Measurements from ENCODE around the gene NEK7. TPM values are rescaled to one million over a fixed set of nuclear protein-coding genes. Genes with fewer than 3 reads are reported as not detected.
"Not testable (repeated sequence)": the region's sequence is repeated elsewhere in the genome, so short reads cannot be mapped to it uniquely, and the experiment has no call there.

Gene NEK7
- total RNA-seq, 1 donor from 2014 or later: 57.4 TPM

DNA sequence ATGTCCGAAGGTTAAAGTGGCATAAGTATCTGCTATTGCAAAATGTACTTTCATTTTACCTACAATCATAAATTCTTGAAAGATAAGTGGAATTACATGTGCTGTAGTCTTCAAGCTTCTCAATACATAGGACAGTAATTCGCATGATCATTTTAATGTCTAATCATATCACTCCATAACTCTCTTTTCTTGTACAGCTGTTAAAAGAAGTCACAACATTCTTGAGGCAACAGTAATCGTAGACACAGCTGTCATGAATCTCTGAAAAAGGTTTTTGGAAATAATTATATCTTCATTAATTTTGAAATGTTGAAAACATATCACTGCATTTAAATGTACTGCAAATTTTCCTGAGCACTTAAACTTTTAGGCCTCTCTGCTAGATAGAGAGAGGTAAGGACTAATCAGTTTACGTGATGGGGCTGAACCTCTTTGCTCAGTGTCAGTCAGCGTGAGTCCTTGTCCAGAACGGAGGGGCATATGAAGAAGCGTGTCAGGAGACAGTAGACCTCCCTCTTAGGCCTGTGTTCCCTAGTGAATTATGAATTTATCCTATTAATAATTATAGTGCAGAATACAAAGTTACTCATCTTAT lies 133.4 kb downstream of the NEK7 start:
- DNase-seq (ENCODE audit: low read depth in 2 of 2): no peak

GRCh38 chr1:198291036-198291435 lies 134.2 kb downstream of the NEK7 start:
- DNase-seq (ENCODE audit: low read depth in 2 of 2): no peak

GRCh38 chr1:198291924-198292323 lies 135.1 kb downstream of the NEK7 start:
- DNase-seq (ENCODE audit: low read depth in 2 of 2): no peak

- no peak for DNase-seq (ENCODE audit: low read depth in 2 of 2)
Observed at GRCh38 chr1:198295225-198295624, 138.4 kb downstream of the NEK7 start.

DNA sequence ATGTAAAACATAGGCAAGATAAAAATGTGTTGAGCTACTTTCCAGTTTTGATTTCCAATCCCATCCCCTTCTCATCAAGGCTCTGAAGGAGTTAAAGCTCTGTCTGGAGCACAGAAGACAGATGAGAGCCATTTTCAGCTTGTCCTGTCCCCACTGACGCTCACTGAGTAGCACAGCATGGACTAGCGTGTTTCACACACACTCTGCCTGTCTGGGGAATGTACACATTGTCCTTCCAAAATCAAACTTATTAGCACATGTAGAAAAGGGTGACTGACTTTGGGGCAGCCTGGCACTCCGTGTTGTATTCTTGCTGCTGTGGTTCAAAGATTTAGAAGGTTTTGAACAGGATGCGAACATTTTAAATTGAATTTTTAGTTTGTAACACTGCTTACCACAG lies 139.2 kb downstream of the NEK7 start:
- no peak for DNase-seq (ENCODE audit: low read depth in 2 of 2)

DNA sequence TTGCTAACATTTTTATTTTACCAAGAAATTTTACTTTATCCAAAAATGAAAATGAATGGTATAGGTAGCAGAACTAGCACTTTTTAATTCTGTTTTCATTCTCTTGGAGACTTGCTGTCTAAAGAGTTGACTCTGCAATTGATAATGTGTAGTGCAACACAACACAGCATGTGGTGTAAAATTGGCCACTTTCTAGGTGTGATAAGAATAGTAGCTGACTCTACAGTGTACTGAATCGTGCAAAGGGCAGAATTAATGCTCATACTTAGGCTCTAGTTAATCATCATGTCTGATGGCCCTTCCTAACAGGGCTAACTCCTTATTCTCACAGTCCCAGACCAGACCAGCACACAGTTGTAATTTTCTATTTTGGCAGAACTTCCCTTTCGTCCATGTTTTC lies 140.5 kb downstream of the NEK7 start:
- no peak for DNase-seq (ENCODE audit: low read depth in 2 of 2)

- DNase-seq (ENCODE audit: low read depth in 2 of 2): no peak
Observed at GRCh38 chr1:198298640-198299039, 141.8 kb downstream of the NEK7 start.

DNA sequence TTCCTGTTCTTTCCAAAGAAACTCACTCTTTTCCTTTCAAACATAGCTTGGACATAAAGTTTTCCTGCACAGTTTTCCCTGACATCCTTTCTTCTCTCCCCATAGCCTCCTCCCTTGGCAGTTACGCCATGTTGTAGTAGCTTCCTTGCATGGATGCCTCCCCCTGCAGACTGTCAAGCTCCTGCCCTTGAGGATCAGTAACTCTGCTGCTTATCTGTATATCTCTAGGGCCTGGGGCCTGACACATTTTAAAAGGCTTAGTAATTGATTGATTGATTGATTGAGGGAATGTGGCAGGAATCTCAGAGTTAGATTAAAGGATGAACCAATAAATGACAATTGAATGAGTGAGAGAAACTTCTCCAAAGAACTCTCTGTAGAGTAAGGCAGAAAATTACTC lies 143.7 kb downstream of the NEK7 start:
- no peak for DNase-seq (ENCODE audit: low read depth in 2 of 2)

- no peak for DNase-seq (ENCODE audit: low read depth in 2 of 2)
Observed at GRCh38 chr1:198304431-198304830, 147.6 kb downstream of the NEK7 start.

- DNase-seq (ENCODE audit: low read depth in 2 of 2): not testable (repeated sequence)
Observed at GRCh38 chr1:198314817-198315216, 158.0 kb downstream of the NEK7 start.

DNA sequence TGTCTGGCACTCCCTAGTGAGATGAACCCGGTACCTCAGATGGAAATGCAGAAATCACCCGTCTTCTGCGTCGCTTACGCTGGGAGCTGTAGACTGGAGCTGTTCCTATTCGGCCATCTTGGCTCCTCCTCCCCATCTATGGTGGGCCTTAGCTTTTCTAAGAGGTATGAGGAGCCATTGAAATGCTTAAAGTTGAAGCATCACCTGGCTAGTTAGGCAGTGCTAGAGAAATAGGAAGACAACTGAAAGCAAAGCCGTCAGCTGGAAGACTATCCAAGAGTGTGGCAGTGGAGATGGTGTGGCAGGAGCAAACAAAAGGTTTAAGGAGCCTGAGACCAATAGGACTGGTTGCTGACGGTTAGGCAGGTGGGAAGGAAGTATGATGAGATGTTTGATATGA lies 158.5 kb downstream of the NEK7 start:
- DNase-seq (ENCODE audit: low read depth in 2 of 2): not testable (repeated sequence)

- DNase-seq (ENCODE audit: low read depth in 2 of 2): peak in 1 of 2 donors; percentile 24
Observed at GRCh38 chr1:198316546-198317100, 159.8 kb downstream of the NEK7 start.

- DNase-seq (ENCODE audit: low read depth in 2 of 2): no peak
Observed at GRCh38 chr1:198318085-198318484, 161.3 kb downstream of the NEK7 start.

- no peak for DNase-seq (ENCODE audit: low read depth in 2 of 2)
Observed at GRCh38 chr1:198320759-198321158, 164.0 kb downstream of the NEK7 start.

GRCh38 chr1:198326232-198326631 lies 169.4 kb downstream of the NEK7 start:
- DNase-seq (ENCODE audit: low read depth in 2 of 2): no peak

- DNase-seq (ENCODE audit: low read depth in 2 of 2): no peak
Observed at GRCh38 chr1:198326915-198327314, 170.1 kb downstream of the NEK7 start.

- no peak for DNase-seq (ENCODE audit: low read depth in 2 of 2)
Observed at GRCh38 chr1:198328458-198329032, 171.7 kb downstream of the NEK7 start.

GRCh38 chr1:198330982-198331615 lies 174.3 kb downstream of the NEK7 start:
- no peak for DNase-seq (ENCODE audit: low read depth in 2 of 2)

DNA sequence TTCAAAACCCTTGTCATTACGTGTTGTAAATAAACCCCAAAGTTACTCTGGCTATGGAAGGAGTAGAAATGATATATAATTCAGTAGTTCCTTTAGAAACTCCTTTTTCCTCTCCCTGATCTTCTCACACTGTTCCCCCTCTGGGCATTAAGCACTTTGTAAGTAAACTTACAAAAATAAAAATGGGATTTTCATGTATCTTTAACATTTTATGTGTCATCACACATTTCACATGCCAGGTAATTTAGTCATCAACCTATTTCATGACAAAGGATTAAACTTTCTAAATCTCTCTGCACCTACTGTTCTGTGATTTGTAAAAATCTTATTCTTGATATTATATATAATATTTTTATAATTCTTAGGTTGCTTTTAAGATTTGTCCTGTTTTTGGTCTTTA lies 176.9 kb downstream of the NEK7 start:
- DNase-seq (ENCODE audit: low read depth in 2 of 2): no peak

DNA sequence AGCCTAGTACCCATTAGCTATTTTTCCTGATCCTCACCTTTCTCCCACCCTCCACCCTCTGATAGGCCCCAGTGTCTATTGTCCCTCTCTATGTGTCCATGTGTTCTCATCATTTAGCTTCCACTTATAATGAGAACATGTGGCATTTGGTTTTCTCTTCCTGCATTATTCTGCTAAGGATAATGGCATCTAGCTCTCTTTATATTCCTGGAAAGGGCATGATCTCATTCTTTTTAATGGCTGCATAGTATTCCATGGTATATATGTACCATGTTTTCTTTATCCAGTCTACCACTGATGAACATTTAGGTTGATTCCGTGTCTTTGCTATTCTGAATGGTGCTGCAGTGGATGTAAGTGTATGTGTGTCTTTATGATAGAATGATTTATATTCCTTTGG lies 178.9 kb downstream of the NEK7 start:
- DNase-seq (ENCODE audit: low read depth in 2 of 2): no peak

GRCh38 chr1:198337886-198338285 lies 181.1 kb downstream of the NEK7 start:
- no peak for DNase-seq (ENCODE audit: low read depth in 2 of 2)

- DNase-seq (ENCODE audit: low read depth in 2 of 2): no peak
Observed at GRCh38 chr1:198340139-198340538, 183.3 kb downstream of the NEK7 start.

DNA sequence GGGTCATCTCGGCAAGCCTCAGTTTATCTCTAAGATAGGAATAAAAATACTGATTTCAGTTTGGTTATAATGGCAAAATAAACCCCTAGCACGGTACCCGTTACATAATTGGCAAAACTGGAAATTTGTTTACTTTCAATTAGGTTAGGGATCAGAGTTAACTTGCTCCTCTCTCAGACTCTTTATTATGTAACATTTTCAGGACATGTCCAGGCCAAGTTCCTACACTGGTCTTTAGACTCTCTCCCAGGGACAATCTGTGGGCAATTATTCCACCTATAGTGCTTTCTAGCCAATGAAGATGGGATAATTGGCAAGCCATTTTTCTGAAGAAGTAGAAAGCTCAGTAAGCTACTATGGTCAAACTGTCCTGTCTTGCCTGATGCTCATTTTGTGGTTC lies 189.4 kb downstream of the NEK7 start:
- no peak for DNase-seq (ENCODE audit: low read depth in 2 of 2)

Measured in dermis microvascular lymphatic vessel endothelial cell (primary cell).